HUES6 (cell line): ENCODE measurements around the gene LLGL2.
A peak's percentile ranks its signal among the peaks of the same experiment; 100 is the strongest.
"Not testable (repeated sequence)": the region's sequence is repeated elsewhere in the genome, so short reads cannot be mapped to it uniquely, and the experiment has no call there.

Source experiments
- H3K27ac ChIP-seq: 2 replicates; pipeline ENCODE4 v1.7.0; 2013; ENCODE audit warnings: low read depth, mild to moderate bottlenecking, low read length, inconsistent platforms
- H3K27me3 ChIP-seq: 2 replicates; pipeline ENCODE4 v1.6.1; 2013; ENCODE audit warnings: low read length; ENCODE audit not compliant: control insufficient read depth, insufficient read depth
- H3K36me3 ChIP-seq: 2 replicates; pipeline ENCODE4 v1.6.1; 2013; ENCODE audit warnings: low read length; ENCODE audit not compliant: control insufficient read depth, insufficient read depth
- H3K4me1 ChIP-seq: 2 replicates; pipeline ENCODE4 v1.6.1; 2013; ENCODE audit warnings: low read length; ENCODE audit not compliant: control insufficient read depth, insufficient read depth
- H3K4me3 ChIP-seq: 2 replicates; pipeline ENCODE4 v1.5.1; 2013; ENCODE audit warnings: low read depth, low read length
- H3K9ac ChIP-seq: one replicate; pipeline ENCODE4 v1.6.1; 2013; ENCODE audit warnings: mild to moderate bottlenecking, low read length
- H3K9me3 ChIP-seq: 2 replicates; pipeline ENCODE4 v1.6.1; 2013; ENCODE audit warnings: low read depth, low read length; ENCODE audit not compliant: control insufficient read depth, insufficient read depth

LLGL2 gene

DNA sequence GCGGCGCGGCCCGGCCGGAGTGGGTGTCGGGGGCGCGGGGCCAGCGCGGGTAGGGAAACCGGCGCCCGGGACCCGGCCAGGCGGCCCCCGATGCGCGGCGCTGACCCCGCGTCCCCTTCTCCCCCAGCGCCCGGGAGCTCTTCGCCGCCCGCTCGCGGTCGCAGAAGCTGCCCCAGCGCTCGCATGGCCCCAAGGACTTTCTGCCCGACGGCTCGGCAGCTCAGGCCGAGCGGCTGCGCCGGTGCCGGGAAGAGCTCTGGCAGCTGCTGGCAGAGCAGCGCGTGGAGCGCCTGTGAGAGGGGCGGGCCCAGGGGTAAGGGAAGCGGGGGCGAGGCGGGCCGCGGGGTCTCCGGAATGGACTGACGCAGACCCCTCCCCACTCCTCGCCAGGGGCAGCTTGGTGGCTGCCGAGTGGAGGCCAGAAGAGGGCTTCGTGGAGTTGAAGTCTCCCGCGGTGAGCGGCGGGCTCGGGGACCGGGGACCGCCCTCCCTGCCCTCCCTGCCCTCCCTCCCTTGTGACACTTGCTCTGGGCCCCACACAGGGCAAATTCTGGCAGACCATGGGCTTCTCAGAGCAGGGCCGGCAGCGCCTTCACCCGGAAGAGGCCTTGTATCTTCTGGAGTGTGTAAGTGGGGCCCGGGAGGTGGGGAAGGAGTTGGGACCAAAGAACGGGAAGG, 8.7 kb upstream of the LLGL2 start:
- H3K36me3 ChIP-seq: peaks cover 25% of the 10 kb centered on the region
- no peak overlapping the region for H3K27ac ChIP-seq
- H3K4me3 ChIP-seq: peak overlapping the region; percentile 95
- H3K4me1 ChIP-seq: peaks cover 9% of the 10 kb centered on the region
- no peaks in the 10 kb centered on the region for H3K27me3 ChIP-seq
- H3K9me3 ChIP-seq: no peaks in the 10 kb centered on the region
- no peak overlapping the region for H3K9ac ChIP-seq

DNA sequence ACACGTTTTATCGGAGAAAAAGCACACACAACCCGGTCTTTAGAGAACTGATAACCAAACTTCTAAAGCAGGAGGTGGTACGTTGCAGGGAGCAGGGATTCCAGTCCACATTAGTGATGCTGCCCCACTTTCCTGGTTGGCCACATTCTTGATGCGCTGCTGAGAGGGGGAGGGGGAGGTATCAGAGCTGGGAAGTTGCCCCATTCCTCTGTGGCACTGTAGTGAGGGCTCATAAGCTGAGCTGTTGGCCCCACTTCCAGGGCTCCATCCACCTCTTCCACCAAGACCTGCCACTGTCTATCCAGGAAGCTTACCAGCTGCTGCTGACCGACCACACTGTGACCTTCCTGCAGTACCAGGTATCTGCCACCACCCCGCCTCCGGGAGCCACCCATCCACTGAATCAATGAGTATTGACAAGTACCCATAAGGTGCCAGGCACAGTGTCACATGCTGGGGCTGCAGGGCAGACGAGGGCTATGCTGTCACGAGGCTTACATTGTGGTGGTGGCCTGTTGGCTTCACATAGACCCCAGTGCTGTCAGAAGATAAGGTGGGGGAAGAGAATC, 8.1 kb upstream of the LLGL2 start:
- Histone ChIP-seq H3K27ac (no peak overlapping the region), H3K36me3 (peaks cover 25% of the 10 kb centered on the region), H3K9ac (no peak overlapping the region), H3K9me3 (no peaks in the 10 kb centered on the region), H3K4me1 (peaks cover 9% of the 10 kb centered on the region), H3K4me3 (peak overlapping the region; percentile 95), H3K27me3 (no peaks in the 10 kb centered on the region)

DNA sequence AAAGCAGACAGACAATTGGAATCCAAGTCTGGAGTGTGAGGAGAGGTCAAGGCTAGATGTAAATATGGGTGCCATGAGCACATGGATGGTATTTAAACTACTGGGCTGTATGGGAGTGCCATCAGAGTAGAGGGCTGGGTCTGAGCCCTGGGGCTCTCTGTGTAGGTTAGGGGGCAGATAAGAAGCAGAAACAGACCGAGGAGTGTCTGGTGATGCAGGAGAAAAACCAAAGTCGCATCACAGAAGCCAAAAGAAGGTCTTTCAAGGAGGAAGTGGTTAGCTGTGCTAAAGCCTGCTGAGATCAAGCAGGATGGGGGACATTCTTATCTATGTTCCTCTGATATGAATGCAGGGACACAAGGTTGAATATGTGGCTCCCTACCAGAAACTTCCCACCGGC, 7.3 kb upstream of the LLGL2 start:
- Histone ChIP-seq H3K9ac (no peak overlapping the region), H3K36me3 (peaks cover 30% of the 10 kb centered on the region)

DNA sequence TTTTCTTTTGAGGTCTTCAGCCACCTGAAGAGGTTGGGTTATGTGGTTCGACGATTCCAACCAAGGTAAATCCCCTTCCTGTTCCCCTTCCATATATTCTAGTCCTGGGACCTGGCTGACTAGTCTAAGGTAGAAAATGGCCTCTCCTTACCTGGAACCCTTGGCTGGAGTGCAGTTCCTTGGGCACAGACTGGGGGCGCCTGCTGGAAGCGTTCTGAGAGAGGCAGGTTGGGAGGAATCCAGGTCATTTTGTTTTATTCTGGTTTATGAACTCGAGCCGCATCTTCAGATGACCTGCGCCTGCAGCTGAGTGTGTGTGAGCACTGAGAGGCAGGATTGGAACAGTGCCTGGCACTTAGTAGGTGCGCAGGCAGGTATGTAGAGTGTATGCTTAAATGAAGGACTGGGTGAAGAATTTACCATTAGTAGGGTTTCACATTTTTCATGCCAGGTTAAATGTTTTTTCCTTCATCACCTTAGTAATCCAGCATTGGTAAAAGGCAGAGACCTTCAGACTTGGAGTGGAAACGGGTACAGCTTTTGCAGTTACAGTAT, 6.4 kb upstream of the LLGL2 start:
- H3K27ac ChIP-seq: no peak overlapping the region
- H3K9me3 ChIP-seq: no peaks in the 10 kb centered on the region
- no peak overlapping the region for H3K4me3 ChIP-seq
- no peaks in the 10 kb centered on the region; the same call in 1 of the 2 replicates for H3K27me3 ChIP-seq
- peaks cover 11% of the 10 kb centered on the region for H3K4me1 ChIP-seq
- H3K36me3 ChIP-seq: peaks cover 33% of the 10 kb centered on the region
- no peak overlapping the region for H3K9ac ChIP-seq

More for the DNA sequence above, 7.3 kb upstream of the LLGL2 start:
- no peak overlapping the region for H3K4me3 ChIP-seq
- no peaks in the 10 kb centered on the region for H3K9me3 ChIP-seq
- no peaks in the 10 kb centered on the region for H3K27me3 ChIP-seq
- no peak overlapping the region for H3K27ac ChIP-seq
- H3K4me1 ChIP-seq: peaks cover 9% of the 10 kb centered on the region

GRCh38 chr17:75520413-75520812, 5.1 kb upstream of the LLGL2 start:
- H3K27me3 ChIP-seq, H3K4me3 ChIP-seq, H3K9ac ChIP-seq, H3K9me3 ChIP-seq, H3K27ac ChIP-seq: not testable (repeated sequence)
- Histone ChIP-seq H3K36me3 (peaks cover 33% of the 10 kb centered on the region), H3K4me1 (peaks cover 14% of the 10 kb centered on the region)

GRCh38 chr17:75521290-75521689, 4.2 kb upstream of the LLGL2 start:
- no peaks in the 10 kb centered on the region for H3K9me3 ChIP-seq
- H3K4me1 ChIP-seq: peaks cover 16% of the 10 kb centered on the region
- peaks cover 33% of the 10 kb centered on the region for H3K36me3 ChIP-seq
- no peak overlapping the region for H3K9ac ChIP-seq
- peaks cover 5% of the 10 kb centered on the region for H3K27me3 ChIP-seq
- H3K4me3 ChIP-seq: no peak overlapping the region
- no peak overlapping the region for H3K27ac ChIP-seq

GRCh38 chr17:75521951-75522727, 3.4 kb upstream of the LLGL2 start:
- peaks cover 14% of the 10 kb centered on the region for H3K27me3 ChIP-seq
- H3K27ac ChIP-seq: no peak overlapping the region
- H3K9ac ChIP-seq: no peak overlapping the region
- no peaks in the 10 kb centered on the region for H3K9me3 ChIP-seq
- peaks cover 33% of the 10 kb centered on the region for H3K36me3 ChIP-seq
- no peak overlapping the region for H3K4me3 ChIP-seq
- peaks cover 21% of the 10 kb centered on the region for H3K4me1 ChIP-seq

DNA sequence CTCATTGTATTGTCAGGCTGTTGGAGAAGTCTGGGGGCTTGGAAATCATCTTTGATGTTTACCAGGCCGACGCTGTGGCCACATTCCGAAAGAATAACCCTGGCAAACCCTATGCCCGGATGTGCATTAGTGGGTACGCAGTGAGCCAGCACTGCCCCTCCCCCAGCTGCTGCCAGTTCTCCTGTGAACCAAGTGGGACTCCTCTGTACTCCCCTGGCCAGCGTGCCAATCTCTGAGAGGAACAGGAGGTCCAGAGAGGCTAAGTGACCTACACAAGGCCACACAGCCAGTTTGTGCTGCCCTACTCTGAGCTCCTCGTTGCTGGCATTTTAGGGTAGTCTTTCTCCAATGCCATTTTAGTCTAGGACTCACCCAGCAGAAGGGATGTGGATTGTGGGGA, 1.9 kb upstream of the LLGL2 start:
- Histone ChIP-seq H3K36me3 (peaks cover 33% of the 10 kb centered on the region), H3K27ac (no peak overlapping the region), H3K9me3 (no peaks in the 10 kb centered on the region), H3K4me1 (peaks cover 15% of the 10 kb centered on the region), H3K27me3 (peaks cover 15% of the 10 kb centered on the region), H3K9ac (no peak overlapping the region), H3K4me3 (no peak overlapping the region)

GRCh38 chr17:75524269-75524969, 1.1 kb upstream of the LLGL2 start:
- Histone ChIP-seq H3K9me3 (no peaks in the 10 kb centered on the region), H3K9ac (peak overlapping the region; percentile 72), H3K36me3 (peaks cover 29% of the 10 kb centered on the region), H3K4me3 (peak overlapping the region; percentile 91), H3K27me3 (peaks cover 15% of the 10 kb centered on the region), H3K27ac (no peak overlapping the region), H3K4me1 (peaks cover 15% of the 10 kb centered on the region)

DNA sequence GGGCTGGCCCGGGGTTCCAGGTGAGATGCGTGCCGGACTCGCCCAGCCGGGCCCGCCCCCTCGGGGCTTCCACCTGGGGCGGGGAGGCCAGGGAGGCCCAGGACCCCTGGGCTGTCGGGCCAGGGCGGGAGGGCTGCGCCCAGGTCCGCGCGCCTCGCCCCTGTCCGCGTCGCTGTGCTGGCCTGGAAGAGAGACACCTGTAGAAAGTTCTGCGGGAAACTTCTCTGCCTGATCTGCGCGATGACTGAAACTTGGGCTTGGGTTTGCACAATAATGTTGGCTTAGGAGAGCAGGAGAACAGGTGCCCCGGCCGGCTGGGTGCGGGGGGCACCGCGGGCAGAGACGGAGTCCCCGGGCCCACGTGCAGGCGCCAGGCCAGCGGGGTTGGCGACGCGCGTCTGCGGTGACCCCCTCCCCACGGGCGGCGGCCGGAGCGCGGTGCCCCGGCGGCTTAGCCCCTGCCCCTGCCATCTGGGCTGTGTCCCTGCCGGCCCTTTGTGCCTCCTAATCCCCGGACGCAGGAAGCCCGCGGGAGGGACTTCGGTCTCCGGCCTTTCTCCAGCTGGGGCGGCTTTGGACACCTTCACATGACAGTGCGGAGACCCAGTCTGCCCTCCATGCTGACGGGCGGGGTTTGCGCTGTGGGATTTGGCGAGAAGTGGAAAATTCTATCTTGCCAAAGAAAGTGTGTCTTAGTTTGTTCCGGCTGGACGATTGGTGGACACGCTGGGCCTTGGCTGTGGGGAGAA, 483 bp downstream of the LLGL2 start:
- peak overlapping the region; percentile 27 for H3K9ac ChIP-seq
- H3K9me3 ChIP-seq: no peaks in the 10 kb centered on the region
- H3K4me1 ChIP-seq: peaks cover 18% of the 10 kb centered on the region
- peaks cover 25% of the 10 kb centered on the region for H3K36me3 ChIP-seq
- peaks cover 15% of the 10 kb centered on the region for H3K27me3 ChIP-seq
- no peak overlapping the region for H3K27ac ChIP-seq
- peak overlapping the region; percentile 61 for H3K4me3 ChIP-seq
